Liver (tissue), 3 donors: ENCODE results near the gene PPP1R14D.

ENCODE experiments used
- FOXA1 ChIP-seq: IDR thresholded peaks from 2 replicates; pipeline ENCODE4 v1.6.1; 2016; ENCODE audit warnings: antibody characterized with exemption
- TAF1 ChIP-seq: conservative IDR thresholded peaks from 2 replicates; pipeline ENCODE4 v1.6.1; 2016; ENCODE audit warnings: antibody characterized with exemption, mild to moderate bottlenecking
- TF ChIP-seq, protein P1 (sequence below): fragments of 150-350 bp; IDR thresholded peaks from 2 replicates; pipeline ENCODE4 v1.5.1; 2017; ENCODE audit warnings: improper control_type of control experiment, low read depth, low read length; ENCODE audit not compliant: missing input control
- TF ChIP-seq, protein P2 (sequence below): IDR thresholded peaks from 2 replicates; pipeline ENCODE4 v1.6.1; 2016; ENCODE audit warnings: antibody characterized with exemption, mild to moderate bottlenecking
- donor health status: healthy.
- donor health status: healthy.

DNA sequence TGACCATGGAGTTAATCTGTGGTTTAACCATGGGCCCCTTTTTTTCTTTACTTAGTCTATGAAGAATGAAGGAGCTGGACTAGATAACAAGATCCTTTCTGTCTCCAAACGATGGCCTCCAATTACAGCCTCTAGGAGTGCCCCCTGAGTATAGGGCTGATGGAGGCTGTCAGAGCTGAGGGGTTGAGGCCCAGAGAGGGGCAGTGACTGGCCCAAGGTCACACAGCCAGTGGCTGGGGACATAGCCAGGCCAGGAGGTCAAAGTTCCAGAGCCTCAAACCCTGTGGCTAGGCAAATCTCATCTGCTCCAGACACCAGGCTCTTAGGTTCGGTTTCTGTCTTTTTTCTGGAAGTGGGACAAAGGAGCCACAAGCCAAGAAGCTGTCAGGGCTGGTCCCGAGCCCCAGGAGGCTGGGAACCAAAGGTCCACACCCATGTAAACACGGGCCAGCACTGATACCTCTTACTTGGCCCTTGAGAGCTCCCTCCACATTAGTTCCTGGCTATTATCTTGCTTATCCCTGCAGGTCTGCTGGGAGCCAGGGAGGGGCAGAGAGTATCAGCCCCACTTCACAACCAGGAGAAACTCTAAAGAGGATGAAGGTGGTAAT is 35.3 kb upstream of the PPP1R14D start:
- TF ChIP-seq, protein P1, sequence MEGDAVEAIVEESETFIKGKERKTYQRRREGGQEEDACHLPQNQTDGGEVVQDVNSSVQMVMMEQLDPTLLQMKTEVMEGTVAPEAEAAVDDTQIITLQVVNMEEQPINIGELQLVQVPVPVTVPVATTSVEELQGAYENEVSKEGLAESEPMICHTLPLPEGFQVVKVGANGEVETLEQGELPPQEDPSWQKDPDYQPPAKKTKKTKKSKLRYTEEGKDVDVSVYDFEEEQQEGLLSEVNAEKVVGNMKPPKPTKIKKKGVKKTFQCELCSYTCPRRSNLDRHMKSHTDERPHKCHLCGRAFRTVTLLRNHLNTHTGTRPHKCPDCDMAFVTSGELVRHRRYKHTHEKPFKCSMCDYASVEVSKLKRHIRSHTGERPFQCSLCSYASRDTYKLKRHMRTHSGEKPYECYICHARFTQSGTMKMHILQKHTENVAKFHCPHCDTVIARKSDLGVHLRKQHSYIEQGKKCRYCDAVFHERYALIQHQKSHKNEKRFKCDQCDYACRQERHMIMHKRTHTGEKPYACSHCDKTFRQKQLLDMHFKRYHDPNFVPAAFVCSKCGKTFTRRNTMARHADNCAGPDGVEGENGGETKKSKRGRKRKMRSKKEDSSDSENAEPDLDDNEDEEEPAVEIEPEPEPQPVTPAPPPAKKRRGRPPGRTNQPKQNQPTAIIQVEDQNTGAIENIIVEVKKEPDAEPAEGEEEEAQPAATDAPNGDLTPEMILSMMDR, result no peak
- TF ChIP-seq, protein P2, sequence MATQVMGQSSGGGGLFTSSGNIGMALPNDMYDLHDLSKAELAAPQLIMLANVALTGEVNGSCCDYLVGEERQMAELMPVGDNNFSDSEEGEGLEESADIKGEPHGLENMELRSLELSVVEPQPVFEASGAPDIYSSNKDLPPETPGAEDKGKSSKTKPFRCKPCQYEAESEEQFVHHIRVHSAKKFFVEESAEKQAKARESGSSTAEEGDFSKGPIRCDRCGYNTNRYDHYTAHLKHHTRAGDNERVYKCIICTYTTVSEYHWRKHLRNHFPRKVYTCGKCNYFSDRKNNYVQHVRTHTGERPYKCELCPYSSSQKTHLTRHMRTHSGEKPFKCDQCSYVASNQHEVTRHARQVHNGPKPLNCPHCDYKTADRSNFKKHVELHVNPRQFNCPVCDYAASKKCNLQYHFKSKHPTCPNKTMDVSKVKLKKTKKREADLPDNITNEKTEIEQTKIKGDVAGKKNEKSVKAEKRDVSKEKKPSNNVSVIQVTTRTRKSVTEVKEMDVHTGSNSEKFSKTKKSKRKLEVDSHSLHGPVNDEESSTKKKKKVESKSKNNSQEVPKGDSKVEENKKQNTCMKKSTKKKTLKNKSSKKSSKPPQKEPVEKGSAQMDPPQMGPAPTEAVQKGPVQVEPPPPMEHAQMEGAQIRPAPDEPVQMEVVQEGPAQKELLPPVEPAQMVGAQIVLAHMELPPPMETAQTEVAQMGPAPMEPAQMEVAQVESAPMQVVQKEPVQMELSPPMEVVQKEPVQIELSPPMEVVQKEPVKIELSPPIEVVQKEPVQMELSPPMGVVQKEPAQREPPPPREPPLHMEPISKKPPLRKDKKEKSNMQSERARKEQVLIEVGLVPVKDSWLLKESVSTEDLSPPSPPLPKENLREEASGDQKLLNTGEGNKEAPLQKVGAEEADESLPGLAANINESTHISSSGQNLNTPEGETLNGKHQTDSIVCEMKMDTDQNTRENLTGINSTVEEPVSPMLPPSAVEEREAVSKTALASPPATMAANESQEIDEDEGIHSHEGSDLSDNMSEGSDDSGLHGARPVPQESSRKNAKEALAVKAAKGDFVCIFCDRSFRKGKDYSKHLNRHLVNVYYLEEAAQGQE, result no peak
- TF ChIP-seq TAF1, result no peak
- no peak for TF ChIP-seq FOXA1
